ENCODE data around the gene ASB1.

The ASB1 gene

GRCh38 chr2:238427435-238428162 is 872 bp downstream of the ASB1 start:
- in situ Hi-C loops (cut with MboI; ENCODE audit: low sequenced_read_pairs, unreplicated experiment) = no loop called here
- no peak for DNase-seq (ENCODE audit: low spot score)

DNA sequence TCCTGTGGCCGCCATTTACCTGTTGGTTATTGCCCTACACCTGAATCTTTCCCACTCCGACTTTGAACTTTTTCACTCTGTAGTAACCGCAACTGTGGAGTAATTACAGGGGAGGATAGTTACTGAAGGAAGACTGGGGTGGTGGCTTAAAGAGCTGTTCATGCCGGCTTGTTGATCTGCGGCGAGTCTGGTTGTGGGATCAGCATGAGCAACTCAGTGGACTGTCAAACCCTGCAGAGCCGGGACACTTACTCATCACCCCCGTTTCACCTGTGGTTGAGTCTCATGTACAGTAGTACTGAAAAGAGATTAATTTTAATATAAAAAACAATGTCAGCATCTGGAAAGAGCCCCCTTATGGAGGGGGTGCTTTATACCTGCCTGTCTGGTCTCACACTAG is 2.1 kb downstream of the ASB1 start:
- no peak for DNase-seq (ENCODE audit: low spot score)
- no peak for TF ChIP-seq CTCF (IDR thresholded peaks at IDR 0.05; ENCODE audit: borderline replicate concordance, control extremely low read depth, extremely low read depth, insufficient read depth, missing control alignments)
- in situ Hi-C loops (cut with MboI; ENCODE audit: low sequenced_read_pairs, unreplicated experiment) = no loop called here

More at GRCh38 chr2:238427435-238428162, 872 bp downstream of the ASB1 start:
- TF ChIP-seq CTCF (IDR thresholded peaks at IDR 0.05; ENCODE audit: borderline replicate concordance, control extremely low read depth, extremely low read depth, insufficient read depth, missing control alignments) = no peak

DNA sequence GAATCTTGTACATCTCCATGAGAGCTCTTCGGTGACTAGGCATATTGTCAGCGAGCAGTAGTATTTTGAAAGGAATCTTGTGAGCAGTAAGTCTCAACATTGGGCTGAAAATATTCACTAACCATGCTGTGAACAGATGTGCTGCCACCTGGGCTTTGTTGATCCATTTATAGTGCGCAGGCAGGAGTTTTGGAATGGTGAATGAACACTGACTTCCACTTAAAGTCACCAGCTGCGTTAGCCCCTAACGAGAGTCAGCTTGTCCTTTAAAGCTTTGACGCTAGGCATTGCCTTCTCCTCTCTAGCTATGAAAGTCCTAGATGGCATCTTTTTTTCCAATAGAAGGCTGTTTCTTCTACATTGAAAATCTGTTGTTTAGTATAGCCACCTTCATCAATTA is 4.1 kb downstream of the ASB1 start:
- in situ Hi-C loops (cut with MboI; ENCODE audit: low sequenced_read_pairs, unreplicated experiment) = no loop called here
- no peak for DNase-seq (ENCODE audit: low spot score)
- TF ChIP-seq CTCF (IDR thresholded peaks at IDR 0.05; ENCODE audit: borderline replicate concordance, control extremely low read depth, extremely low read depth, insufficient read depth, missing control alignments) = no peak

DNA sequence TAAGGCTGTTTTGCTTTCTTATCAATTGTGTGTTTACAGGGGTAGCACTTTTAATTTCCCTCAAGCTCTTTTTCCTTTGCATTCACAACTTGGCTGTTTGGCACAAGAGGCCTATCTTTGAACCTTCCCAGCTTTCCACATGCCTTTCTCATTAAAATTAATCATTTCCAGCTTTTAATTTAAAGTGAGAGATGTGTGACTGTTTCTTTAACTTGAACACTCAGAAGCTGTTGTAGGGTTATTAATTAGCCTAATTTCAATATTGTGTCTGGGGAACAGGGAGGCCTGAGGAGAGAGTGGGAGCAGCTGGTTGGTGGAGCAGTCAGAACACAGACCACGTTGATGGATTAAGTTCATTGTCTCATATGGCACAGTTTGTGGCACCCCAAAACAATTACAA is 4.7 kb downstream of the ASB1 start:
- in situ Hi-C loops (cut with MboI; ENCODE audit: low sequenced_read_pairs, unreplicated experiment) = no loop called here
- no peak for TF ChIP-seq CTCF (IDR thresholded peaks at IDR 0.05; ENCODE audit: borderline replicate concordance, control extremely low read depth, extremely low read depth, insufficient read depth, missing control alignments)
- DNase-seq (ENCODE audit: low spot score) = no peak

DNA sequence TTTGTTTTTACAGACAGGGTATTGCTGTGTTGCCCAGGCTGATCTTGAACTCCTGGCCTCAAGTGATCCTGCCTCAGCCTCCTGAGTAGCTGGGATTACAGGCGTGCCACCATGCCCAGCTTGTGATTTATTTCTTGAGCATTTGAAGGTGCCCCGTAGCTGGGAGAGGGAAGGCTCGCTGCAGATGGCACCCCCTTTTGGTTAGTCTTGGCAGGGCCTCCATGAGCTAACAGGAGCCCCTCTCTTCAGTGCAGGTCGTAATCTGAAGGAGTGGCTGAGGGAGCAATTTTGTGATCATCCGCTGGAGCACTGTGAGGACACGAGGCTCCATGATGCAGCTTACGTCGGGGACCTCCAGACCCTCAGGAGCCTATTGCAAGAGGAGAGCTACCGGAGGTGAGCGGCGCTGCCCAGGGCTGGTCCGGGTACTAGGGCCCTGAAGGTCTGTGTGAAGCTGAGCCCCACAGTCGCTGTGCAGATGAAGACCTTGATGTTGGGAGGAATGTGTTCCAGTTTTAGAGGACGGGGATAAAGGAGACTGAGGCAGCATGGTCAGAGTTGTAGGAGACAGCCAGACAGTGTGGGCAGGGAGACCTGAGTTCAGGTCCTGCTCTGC is 6.7 kb downstream of the ASB1 start:
- no peak for TF ChIP-seq CTCF (IDR thresholded peaks at IDR 0.05; ENCODE audit: borderline replicate concordance, control extremely low read depth, extremely low read depth, insufficient read depth, missing control alignments)
- DNase-seq (ENCODE audit: low spot score) = no peak
- in situ Hi-C loops (cut with MboI; ENCODE audit: low sequenced_read_pairs, unreplicated experiment) = no loop called here

- in situ Hi-C loops (cut with MboI; ENCODE audit: low sequenced_read_pairs, unreplicated experiment) = no loop called here
- TF ChIP-seq CTCF (IDR thresholded peaks at IDR 0.05; ENCODE audit: borderline replicate concordance, control extremely low read depth, extremely low read depth, insufficient read depth, missing control alignments) = no peak
- no peak for DNase-seq (ENCODE audit: low spot score)
Measured at GRCh38 chr2:238433941-238434845, 7.5 kb downstream of the ASB1 start.

All from GM13976 (cell line).